ENCODE measurements around the gene ZNF48.

The ZNF48 gene

DNA sequence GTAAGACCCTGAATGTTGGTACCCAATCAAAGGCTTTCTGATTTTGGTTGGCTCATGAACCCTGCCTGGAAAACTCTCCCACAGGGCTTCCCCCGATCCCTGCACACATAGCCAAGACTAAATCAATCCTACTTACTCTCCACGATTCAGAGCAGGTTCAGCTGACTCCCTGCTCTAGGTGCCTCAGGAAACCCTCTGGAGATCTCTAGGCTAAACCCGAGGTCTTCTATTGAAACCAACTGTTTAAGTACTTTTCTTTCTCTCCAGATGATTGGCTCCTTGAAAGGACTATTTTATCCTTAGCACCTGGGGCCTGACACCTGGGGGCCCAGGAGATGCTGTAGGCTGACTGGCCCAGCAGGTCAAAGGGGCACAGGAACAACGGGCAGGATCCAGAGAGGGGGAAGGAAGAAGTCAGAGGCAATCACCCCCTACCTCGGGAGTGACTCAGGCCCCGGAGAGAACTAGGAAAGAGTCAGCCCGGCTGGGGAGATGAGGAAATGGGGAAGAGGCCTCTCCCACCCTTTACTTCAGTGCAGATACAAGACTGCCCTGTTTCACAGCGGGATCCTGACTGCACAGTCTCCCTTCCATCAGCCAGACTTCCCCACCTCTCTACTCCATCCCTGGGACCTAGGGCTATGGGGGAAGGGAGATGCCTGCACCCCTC lies 27.0 kb upstream of the ZNF48 start:
- DNase-seq (ENCODE audit: low read depth, low spot score), result peak; percentile 46
- in situ Hi-C loops (cut with HindIII; ENCODE audit: low sequenced_read_pairs), result no loop called here
- peak overlapping the region; percentile 84 for H3K4me3 ChIP-seq (ENCODE audit: low read depth, low read length)
- TF ChIP-seq, protein P1, sequence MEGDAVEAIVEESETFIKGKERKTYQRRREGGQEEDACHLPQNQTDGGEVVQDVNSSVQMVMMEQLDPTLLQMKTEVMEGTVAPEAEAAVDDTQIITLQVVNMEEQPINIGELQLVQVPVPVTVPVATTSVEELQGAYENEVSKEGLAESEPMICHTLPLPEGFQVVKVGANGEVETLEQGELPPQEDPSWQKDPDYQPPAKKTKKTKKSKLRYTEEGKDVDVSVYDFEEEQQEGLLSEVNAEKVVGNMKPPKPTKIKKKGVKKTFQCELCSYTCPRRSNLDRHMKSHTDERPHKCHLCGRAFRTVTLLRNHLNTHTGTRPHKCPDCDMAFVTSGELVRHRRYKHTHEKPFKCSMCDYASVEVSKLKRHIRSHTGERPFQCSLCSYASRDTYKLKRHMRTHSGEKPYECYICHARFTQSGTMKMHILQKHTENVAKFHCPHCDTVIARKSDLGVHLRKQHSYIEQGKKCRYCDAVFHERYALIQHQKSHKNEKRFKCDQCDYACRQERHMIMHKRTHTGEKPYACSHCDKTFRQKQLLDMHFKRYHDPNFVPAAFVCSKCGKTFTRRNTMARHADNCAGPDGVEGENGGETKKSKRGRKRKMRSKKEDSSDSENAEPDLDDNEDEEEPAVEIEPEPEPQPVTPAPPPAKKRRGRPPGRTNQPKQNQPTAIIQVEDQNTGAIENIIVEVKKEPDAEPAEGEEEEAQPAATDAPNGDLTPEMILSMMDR (IDR thresholded peaks at IDR 0.05; ENCODE audit: low read depth, low read length), result no peak

DNA sequence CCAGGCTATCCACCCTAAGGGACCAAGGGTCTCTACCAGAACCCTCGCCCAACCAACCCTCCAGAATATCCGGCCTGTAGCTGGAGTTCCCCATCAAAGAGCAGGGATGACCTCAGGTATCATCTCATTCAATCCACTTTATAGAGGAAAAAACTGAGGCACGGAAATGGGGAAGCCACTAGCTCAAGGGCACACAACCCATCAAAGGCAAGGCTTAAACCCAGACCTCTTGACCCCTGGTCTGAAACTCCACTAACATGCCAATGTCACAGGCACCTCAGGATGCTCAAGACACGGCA lies 26.5 kb upstream of the ZNF48 start:
- in situ Hi-C loops (cut with HindIII; ENCODE audit: low sequenced_read_pairs), result no loop called here
- TF ChIP-seq, protein P1 (IDR thresholded peaks at IDR 0.05; ENCODE audit: low read depth, low read length), result no peak
- DNase-seq (ENCODE audit: low read depth, low spot score), result no peak
- H3K4me3 ChIP-seq (ENCODE audit: low read depth, low read length), result peak overlapping the region; percentile 84

DNA sequence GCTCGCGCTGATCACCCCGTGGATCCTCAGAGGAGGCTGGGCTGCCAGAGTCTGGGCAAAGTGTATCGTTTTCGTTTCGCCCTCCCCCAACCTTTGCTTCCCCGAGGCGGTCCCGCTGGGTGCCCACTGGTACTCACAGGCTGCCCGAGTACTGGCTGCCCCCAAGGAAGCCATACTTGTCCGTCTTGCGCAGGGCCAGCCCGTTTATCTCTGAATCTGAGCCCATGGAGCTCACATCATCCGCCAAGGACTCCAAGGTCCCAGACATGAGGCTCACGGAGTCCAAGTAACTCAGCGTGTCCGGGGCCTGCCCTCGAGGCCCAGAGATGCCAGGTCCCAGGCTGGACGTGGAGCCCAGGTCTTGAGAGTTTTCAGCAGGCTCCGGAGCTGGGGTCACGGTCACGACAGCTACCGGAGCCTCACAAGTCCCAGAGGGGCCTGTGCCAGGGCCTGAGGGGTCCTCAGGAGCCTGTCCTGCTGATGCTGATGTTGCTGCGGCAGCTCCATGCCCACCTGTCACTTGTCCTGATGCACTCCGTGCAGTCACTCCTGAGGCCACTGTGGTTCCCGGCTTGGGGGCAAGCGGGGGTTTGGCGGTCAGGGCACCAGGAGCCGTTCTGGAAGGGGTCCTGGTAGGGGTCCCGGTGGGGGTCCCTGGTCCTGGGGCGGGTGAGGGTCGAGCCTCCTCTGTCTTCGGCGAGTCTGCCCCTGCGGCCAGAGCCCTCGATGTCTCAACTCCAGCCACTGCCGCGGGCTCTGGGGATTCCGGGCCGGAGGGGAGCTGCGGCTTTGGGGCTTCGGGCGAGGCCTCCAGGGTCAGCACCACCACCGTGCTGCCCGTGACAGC lies 25.9 kb upstream of the ZNF48 start:
- TF ChIP-seq, protein P1 (IDR thresholded peaks at IDR 0.05; ENCODE audit: low read depth, low read length), result no peak
- in situ Hi-C loops (cut with HindIII; ENCODE audit: low sequenced_read_pairs), result no loop called here
- peak overlapping the region; percentile 84 for H3K4me3 ChIP-seq (ENCODE audit: low read depth, low read length)
- DNase-seq (ENCODE audit: low read depth, low spot score), result no peak

DNA sequence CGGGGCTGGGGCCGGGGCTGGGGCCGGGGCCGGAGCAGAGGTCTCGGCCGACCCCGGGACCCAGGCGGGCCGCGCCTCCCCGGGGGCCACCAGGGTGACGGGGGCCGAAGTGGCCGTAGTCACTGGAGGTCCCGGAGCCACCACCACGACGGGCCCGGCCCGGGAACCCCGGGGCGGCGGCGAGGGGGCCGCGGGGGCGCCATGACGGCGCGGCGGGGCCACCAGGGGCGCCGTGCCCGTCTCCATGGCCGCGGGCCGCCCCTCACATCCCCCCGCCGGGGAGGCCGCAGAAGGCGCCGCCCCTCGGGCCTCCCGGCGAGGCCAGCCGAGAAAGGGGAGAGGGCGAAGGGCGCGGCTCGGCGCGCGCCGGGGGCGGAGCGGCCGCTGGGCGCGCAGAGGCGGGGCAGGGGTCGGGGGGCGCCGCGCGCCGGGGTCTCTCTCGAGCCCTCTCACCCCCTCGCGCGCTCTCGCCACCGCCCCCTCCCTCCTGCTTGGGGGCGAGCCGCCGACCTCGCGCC lies 25.2 kb upstream of the ZNF48 start:
- in situ Hi-C loops (cut with HindIII; ENCODE audit: low sequenced_read_pairs), result no loop called here
- TF ChIP-seq, protein P1 (IDR thresholded peaks at IDR 0.05; ENCODE audit: low read depth, low read length), result no peak
- DNase-seq (ENCODE audit: low read depth, low spot score), result no peak
- peak overlapping the region; percentile 84 for H3K4me3 ChIP-seq (ENCODE audit: low read depth, low read length)

DNA sequence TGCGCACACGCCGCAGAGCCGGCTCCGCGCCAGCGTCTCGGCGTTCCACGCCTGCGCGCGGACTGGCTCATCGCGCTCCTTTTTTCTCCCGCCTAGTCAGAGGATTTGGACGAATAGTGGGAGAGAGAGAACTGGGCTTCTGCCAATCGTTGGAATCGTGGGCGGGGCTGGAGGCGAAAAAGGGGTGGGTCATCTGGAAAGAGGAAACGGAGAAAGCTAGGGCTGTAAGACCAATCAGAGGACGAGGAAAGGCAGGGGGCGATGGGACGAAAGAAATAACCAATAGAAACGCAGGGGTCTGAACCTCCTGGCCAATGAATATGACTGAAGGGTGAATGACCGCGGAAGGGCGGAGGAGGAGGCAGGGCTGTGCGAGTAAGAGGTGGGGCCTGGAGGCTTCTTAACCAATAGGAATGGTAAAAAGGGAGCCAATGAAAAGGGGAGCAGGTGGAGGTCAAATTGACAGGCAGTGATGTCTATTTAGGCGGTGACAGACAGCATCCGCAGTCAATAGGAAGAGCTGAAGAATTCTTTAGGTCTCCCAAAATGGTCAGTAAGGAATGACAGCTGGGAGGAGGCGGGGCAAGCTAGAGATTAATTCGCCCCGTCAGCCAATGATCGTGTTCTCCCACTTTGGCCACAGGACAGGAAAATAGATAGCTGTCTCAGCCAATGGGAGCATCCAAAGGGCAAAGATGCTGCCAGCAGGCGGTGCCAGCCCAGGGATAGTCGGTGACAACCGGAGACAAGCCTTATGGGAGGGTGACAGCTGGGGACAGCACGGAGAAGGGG lies 24.6 kb upstream of the ZNF48 start, which contains the start of gene TBC1D10B:
Gene TBC1D10B (minus strand): TSS at position 39 of the 792 bp plus-strand sequence. CDS start 311 bp downstream, outside the sequence.
- H3K4me3 ChIP-seq (ENCODE audit: low read depth, low read length), result peak within 1 kb of the TSS; percentile 84
- TF ChIP-seq, protein P1 (IDR thresholded peaks at IDR 0.05; ENCODE audit: low read depth, low read length), result peak; percentile 30
- peak; percentile 100 for DNase-seq (ENCODE audit: low read depth, low spot score)
- in situ Hi-C loops (cut with HindIII; ENCODE audit: low sequenced_read_pairs), result no loop called here

DNA sequence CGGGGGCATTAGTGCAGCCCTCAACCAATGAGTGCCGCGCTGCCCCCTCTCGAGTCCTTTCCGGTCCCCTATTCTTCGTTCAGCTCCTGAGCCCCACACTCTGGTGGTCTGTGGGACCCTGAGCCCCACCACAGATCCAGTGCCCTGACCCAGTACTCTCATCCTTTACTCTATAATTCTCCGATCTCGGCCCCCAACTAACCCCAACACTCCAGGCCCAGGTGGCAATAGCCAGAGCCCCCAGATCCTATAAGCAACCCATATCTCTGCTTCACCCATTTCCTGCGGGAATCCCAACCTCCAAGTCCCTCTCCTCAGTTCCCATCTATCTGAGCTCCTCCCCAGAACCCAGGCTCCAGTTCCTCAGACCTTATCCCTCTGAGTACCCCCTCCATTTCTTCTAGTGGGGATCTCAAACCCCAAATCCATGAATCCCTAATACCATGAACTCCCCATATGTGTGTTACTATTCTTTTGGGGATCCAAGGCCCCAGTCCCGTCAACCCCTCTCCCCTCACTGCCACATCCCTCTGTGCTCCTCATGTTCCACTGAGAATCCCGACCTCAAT lies 23.9 kb upstream of the ZNF48 start:
- no peak for DNase-seq (ENCODE audit: low read depth, low spot score)
- TF ChIP-seq, protein P1 (IDR thresholded peaks at IDR 0.05; ENCODE audit: low read depth, low read length), result no peak
- in situ Hi-C loops (cut with HindIII; ENCODE audit: low sequenced_read_pairs), result no loop called here
- peak overlapping the region; percentile 52 for H3K4me3 ChIP-seq (ENCODE audit: low read depth, low read length)
